Kidney (tissue), 14 donors: ENCODE data around the gene MRTFA. TPM values are rescaled to one million over a fixed set of nuclear protein-coding genes. Genes with fewer than 3 reads are reported as not detected.

ENCODE experiments used
- DNase-seq, 5 donors: peaks; one replicate each; pipeline ENCODE4 v3.0.0-alpha.2; 2013 to 2020
- FAIRE-seq: peaks from 2 replicates; lab custom pipeline; 2012; peaks lifted over from hg19 to GRCh38; lab: Jason Lieb, UNC
- H3K27ac ChIP-seq, 2 donors: one replicate each; pipeline ENCODE4 v1.7.0; 2013; ENCODE audit warnings: low read depth in 2 of 2, low read length in 2 of 2, inconsistent platforms in 1 of 2
- H3K27me3 ChIP-seq: one replicate; pipeline ENCODE4 v1.7.1; 2013; ENCODE audit warnings: low read length, inconsistent platforms; ENCODE audit not compliant: control insufficient read depth, insufficient read depth
- H3K36me3 ChIP-seq, 3 donors: one replicate each; pipeline versions ENCODE4 v1.7.0 to v1.7.1; 2013; ENCODE audit warnings: low read length in 3 of 3, control low read depth in 1 of 3, inconsistent platforms in 1 of 3; ENCODE audit not compliant: insufficient read depth in 3 of 3, control insufficient read depth in 2 of 3
- H3K4me1 ChIP-seq, 3 donors: one replicate each; pipeline versions ENCODE4 v1.7.0 to v1.7.1; 2013; ENCODE audit warnings: low read length in 3 of 3, inconsistent platforms in 1 of 3, low read depth in 1 of 3; ENCODE audit not compliant: control insufficient read depth in 2 of 3, insufficient read depth in 2 of 3
- H3K4me3 ChIP-seq, 3 donors: one replicate each; pipeline versions ENCODE4 v1.7.0 to v1.8.1; 2013; ENCODE audit warnings: low read length in 3 of 3, control low read depth in 1 of 3, inconsistent platforms in 1 of 3
- H3K9ac ChIP-seq, 3 donors: one replicate each; pipeline versions ENCODE4 v1.7.0 to v1.7.1; 2013; ENCODE audit warnings: low read length in 3 of 3, control low read depth in 1 of 3, inconsistent platforms in 1 of 3
- H3K9me3 ChIP-seq, 3 donors: one replicate each; pipeline versions ENCODE4 v1.7.0 to v1.7.1; 2013; ENCODE audit warnings: low read length in 3 of 3, control low read depth in 1 of 3, inconsistent platforms in 1 of 3; ENCODE audit not compliant: control insufficient read depth in 2 of 3, insufficient read depth in 1 of 3
- intact Hi-C: fragments of 100-400 bp; cut with DNase I; formaldehyde crosslinking; loops from one replicate; pipeline ENCODE4 v1.11.1; 2022
- polyA plus RNA-seq: library from polyadenylated mRNA; stranded (reverse); fragments of 350-450 nt; fragmentation: Illumina TruSeq; extraction: RNeasy Lipid Tissue Mini Kit (QIAGEN cat#74804); gene quantifications from one replicate; pipeline ENCODE4 v1.2.3, GENCODE V29; 2014; ENCODE audit warnings: low read depth, low replicate concordance; ENCODE audit not compliant: insufficient read depth
- total RNA-seq: library from RNA; stranded (reverse); fragmentation: NEBNext Ultra II Directional; extraction: Animal tissue kit (Norgen Biotek cat#: 25700); gene quantifications from one replicate; pipeline ENCODE4 v1.2.1, GENCODE V29; 2021
- TF ChIP-seq, protein P1 (sequence below): IDR thresholded peaks from 3 replicates; pipeline ENCODE4 v1.5.1; 2012; ENCODE audit warnings: mild to moderate bottlenecking, moderate library complexity, borderline replicate concordance; ENCODE audit not compliant: insufficient read depth; ENCODE audit errors: extremely low read depth
- donor health status: control.
- donor health status: control.
- donor health status: control.
- donor health status: control.
- donor health status: control.
- donor health status: DM: yes; HTN: yes; CAD: no.
- donor health status: Normal renal cell carcinoma (clear cell type).

MRTFA gene
- total and polyA plus RNA-seq, 2 donors from 2014 or later, result 12.5 to 59.9 TPM

DNA sequence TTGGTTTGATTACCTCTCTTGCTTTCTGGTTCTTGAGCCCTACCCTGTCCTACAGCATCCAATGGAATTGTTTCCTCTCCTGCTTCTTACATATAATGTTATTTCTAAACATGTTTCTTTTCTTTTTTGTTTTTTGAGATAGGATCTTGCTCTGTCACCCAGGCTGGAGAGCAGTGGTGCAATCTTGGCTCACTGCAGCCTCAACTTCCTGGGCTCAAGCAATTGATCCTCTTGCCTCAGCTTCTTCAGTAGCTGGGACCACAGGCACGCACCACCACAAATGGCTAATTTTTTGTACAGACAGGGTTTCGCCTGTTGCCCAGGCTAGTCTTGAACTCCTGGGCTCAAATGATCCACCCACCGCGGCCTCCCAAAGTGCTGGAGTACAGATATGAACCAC lies 160.2 kb downstream of the MRTFA start:
- TF ChIP-seq, protein P1, sequence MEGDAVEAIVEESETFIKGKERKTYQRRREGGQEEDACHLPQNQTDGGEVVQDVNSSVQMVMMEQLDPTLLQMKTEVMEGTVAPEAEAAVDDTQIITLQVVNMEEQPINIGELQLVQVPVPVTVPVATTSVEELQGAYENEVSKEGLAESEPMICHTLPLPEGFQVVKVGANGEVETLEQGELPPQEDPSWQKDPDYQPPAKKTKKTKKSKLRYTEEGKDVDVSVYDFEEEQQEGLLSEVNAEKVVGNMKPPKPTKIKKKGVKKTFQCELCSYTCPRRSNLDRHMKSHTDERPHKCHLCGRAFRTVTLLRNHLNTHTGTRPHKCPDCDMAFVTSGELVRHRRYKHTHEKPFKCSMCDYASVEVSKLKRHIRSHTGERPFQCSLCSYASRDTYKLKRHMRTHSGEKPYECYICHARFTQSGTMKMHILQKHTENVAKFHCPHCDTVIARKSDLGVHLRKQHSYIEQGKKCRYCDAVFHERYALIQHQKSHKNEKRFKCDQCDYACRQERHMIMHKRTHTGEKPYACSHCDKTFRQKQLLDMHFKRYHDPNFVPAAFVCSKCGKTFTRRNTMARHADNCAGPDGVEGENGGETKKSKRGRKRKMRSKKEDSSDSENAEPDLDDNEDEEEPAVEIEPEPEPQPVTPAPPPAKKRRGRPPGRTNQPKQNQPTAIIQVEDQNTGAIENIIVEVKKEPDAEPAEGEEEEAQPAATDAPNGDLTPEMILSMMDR, result no peak
- H3K36me3 ChIP-seq, result peaks cover 0 to 2% (median 0%) of the 10 kb centered on the region in 3 donors
- H3K27ac ChIP-seq, result no peak overlapping the region
- DNase-seq, result no peak
- FAIRE-seq, result no peak
- no peak overlapping the region for H3K9ac ChIP-seq
- peaks cover 0 to 6% (median 0%) of the 10 kb centered on the region in 3 donors for H3K4me1 ChIP-seq
- intact Hi-C loops, result no loop called here
- no peaks in the 10 kb centered on the region for H3K9me3 ChIP-seq
- H3K27me3 ChIP-seq, result no peaks in the 10 kb centered on the region
- H3K4me3 ChIP-seq, result no peak overlapping the region

- Histone ChIP-seq H3K27me3 (no peaks in the 10 kb centered on the region), H3K9me3 (no peaks in the 10 kb centered on the region), H3K9ac (no peak overlapping the region), H3K27ac (no peak overlapping the region), H3K4me3 (no peak overlapping the region), H3K36me3 (peaks cover 0 to 2% (median 0%) of the 10 kb centered on the region in 3 donors), H3K4me1 (peaks cover 0 to 6% (median 0%) of the 10 kb centered on the region in 3 donors)
- no peak for FAIRE-seq
- intact Hi-C loops, result no loop called here
- TF ChIP-seq, protein P1, result no peak
- no peak for DNase-seq
Measured at GRCh38 chr22:40473703-40474102, 162.8 kb downstream of the MRTFA start.

- Histone ChIP-seq H3K36me3 (peaks cover 0 to 2% (median 0%) of the 10 kb centered on the region in 3 donors), H3K27ac (no peak overlapping the region), H3K9ac (no peak overlapping the region), H3K9me3 (no peaks in the 10 kb centered on the region), H3K4me3 (no peak overlapping the region), H3K4me1 (peaks cover 0 to 3% (median 0%) of the 10 kb centered on the region in 3 donors), H3K27me3 (no peaks in the 10 kb centered on the region)
- no peak for DNase-seq
- TF ChIP-seq, protein P1, result no peak
- no peak for FAIRE-seq
- intact Hi-C loops, result no loop called here
Measured at GRCh38 chr22:40472579-40472978, 163.9 kb downstream of the MRTFA start.

- Histone ChIP-seq H3K9me3 (no peaks in the 10 kb centered on the region), H3K4me1 (no peaks in the 10 kb centered on the region), H3K27me3 (no peaks in the 10 kb centered on the region), H3K4me3 (no peak overlapping the region), H3K36me3 (peaks cover 0 to 2% (median 0%) of the 10 kb centered on the region in 3 donors), H3K27ac (no peak overlapping the region), H3K9ac (no peak overlapping the region)
- intact Hi-C loops, result no loop called here
- DNase-seq, result no peak
- TF ChIP-seq, protein P1, result no peak
- FAIRE-seq, result no peak
Measured at GRCh38 chr22:40472051-40472450, 164.5 kb downstream of the MRTFA start.
